H1 (cell line): ENCODE measurements around the gene LYRM4. TPM values are rescaled to one million over a fixed set of nuclear protein-coding genes. Genes with fewer than 3 reads are reported as not detected.

ENCODE experiments used
- CTCF ChIA-PET: fragments of 300-600 bp; sonication (Branson Sonifier 250); formaldehyde crosslinking; loops from one replicate; lab custom pipeline; 2021; ENCODE audit not compliant: partially characterized antibody; lab: Charles Lee
- POLR2A ChIA-PET: fragments of 300-600 bp; sonication (Branson Sonifier 250); formaldehyde crosslinking; loops from one replicate; lab custom pipeline; 2021; ENCODE audit warnings: inconsistent platforms; ENCODE audit not compliant: partially characterized antibody; lab: Charles Lee
- DNase-seq, 2 experiments: peaks; one replicate each; pipeline versions ENCODE4 v3.0.0 to v3.0.0-alpha.2; 2010 to 2022; ENCODE audit warnings: low spot score in 2 of 2, low read depth in 1 of 2, mixed read lengths in 1 of 2
- FAIRE-seq: peaks from 2 replicates; lab custom pipeline; 2011; peaks lifted over from hg19 to GRCh38; lab: Jason Lieb, UNC
- H2AFZ ChIP-seq: 2 replicates; pipeline ENCODE4 v1.8.1; 2012; ENCODE audit warnings: low read length, inconsistent platforms
- H2AK5ac ChIP-seq: 2 replicates; pipeline ENCODE4 v1.6.1; 2013; ENCODE audit warnings: low read depth, low read length
- H2BK120ac ChIP-seq: replicated peaks from 2 replicates; pipeline ENCODE3; 2013; ENCODE audit warnings: low read depth, low read length, inconsistent platforms
- H2BK12ac ChIP-seq: 2 replicates; pipeline ENCODE4 v1.6.1; 2013; ENCODE audit warnings: low read depth, low read length
- H2BK15ac ChIP-seq: 2 replicates; pipeline ENCODE4 v1.6.1; 2013; ENCODE audit warnings: low read length
- H2BK20ac ChIP-seq: 2 replicates; pipeline ENCODE4 v1.6.1; 2013; ENCODE audit warnings: low read length
- H2BK5ac ChIP-seq: 2 replicates; pipeline ENCODE4 v1.6.1; 2013; ENCODE audit warnings: low read depth, low read length
- H3K14ac ChIP-seq: 2 replicates; pipeline ENCODE4 v1.6.1; 2013; ENCODE audit warnings: inconsistent platforms; ENCODE audit not compliant: insufficient read length
- H3K18ac ChIP-seq: 2 replicates; pipeline ENCODE4 v1.6.1; 2013; ENCODE audit warnings: low read length; ENCODE audit errors: extremely low read depth
- H3K23ac ChIP-seq: 2 replicates; pipeline ENCODE4 v1.6.1; 2013; ENCODE audit warnings: inconsistent platforms; ENCODE audit not compliant: insufficient read length
- H3K23me2 ChIP-seq: 2 replicates; pipeline ENCODE4 v1.6.1; 2013; ENCODE audit warnings: low read depth, low read length
- H3K27ac ChIP-seq: 2 replicates; pipeline ENCODE4 v1.6.1; 2011; ENCODE audit warnings: low read depth, low read length, inconsistent platforms
- H3K27me3 ChIP-seq, 4 experiments: replicated peaks in 1 of 4; 1 replicate in 1 of 4; 2 replicates in 3 of 4; pipeline versions ENCODE4 v1.6.1 to v1.8.1; 2011 to 2013; ENCODE audit warnings: low read length in 3 of 4, mild to moderate bottlenecking in 3 of 4, inconsistent platforms in 2 of 4, mixed read lengths in 2 of 4, moderate library complexity in 1 of 4; ENCODE audit not compliant: control insufficient read depth in 3 of 4, insufficient read depth in 3 of 4; ENCODE audit errors: extremely low read depth in 1 of 4
- H3K36me3 ChIP-seq, 4 experiments: 2 replicates each; pipeline versions ENCODE4 v1.6.1 to v1.8.1; 2011 to 2013; ENCODE audit warnings: mild to moderate bottlenecking in 4 of 4, low read length in 3 of 4, moderate library complexity in 2 of 4, control low read depth in 1 of 4, inconsistent platforms in 1 of 4; ENCODE audit not compliant: insufficient read depth in 4 of 4, control insufficient read depth in 2 of 4
- H3K4ac ChIP-seq: replicated peaks from 2 replicates; pipeline ENCODE3; 2013; ENCODE audit warnings: low read length, low read depth, mixed read lengths, inconsistent platforms; ENCODE audit not compliant: insufficient read length
- H3K4me1 ChIP-seq, 4 experiments: replicated peaks in 1 of 4; 1 replicate in 1 of 4; 2 replicates in 3 of 4; pipeline versions ENCODE4 v1.6.1 to v1.8.1; 2011 to 2013; ENCODE audit warnings: low read length in 3 of 4, inconsistent platforms in 2 of 4, mixed read lengths in 1 of 4; ENCODE audit not compliant: insufficient read depth in 4 of 4, control insufficient read depth in 3 of 4
- H3K4me2 ChIP-seq, 2 experiments: 2 replicates each; pipeline versions ENCODE4 v1.6.1 to v1.8.1; 2011 to 2013; ENCODE audit warnings: low read depth in 2 of 2, low read length in 2 of 2, control low read depth in 1 of 2, inconsistent platforms in 1 of 2, mild to moderate bottlenecking in 1 of 2; ENCODE audit not compliant: insufficient read depth in 1 of 2
- H3K4me3 ChIP-seq, 4 experiments: fragments of 200-600, 300-600 bp in 1 of 4; sonication (generic), shearing (Covaris generic), sonication (Bioruptor Twin) in 1 of 4; 2 replicates each; pipeline versions ENCODE4 v1.5.1 to v1.8.1; 2011 to 2016; ENCODE audit warnings: low read length in 4 of 4, low read depth in 3 of 4, control low read depth in 2 of 4, inconsistent platforms in 2 of 4, mild to moderate bottlenecking in 2 of 4, mixed read lengths in 1 of 4, moderate library complexity in 1 of 4; ENCODE audit not compliant: insufficient read depth in 2 of 4; ENCODE audit errors: extremely low read depth in 1 of 4
- H3K56ac ChIP-seq: replicated peaks from 2 replicates; pipeline ENCODE3; 2013; ENCODE audit warnings: low read depth, mild to moderate bottlenecking, mixed read lengths, low read length, inconsistent platforms; ENCODE audit not compliant: insufficient read length
- H3K79me1 ChIP-seq: 2 replicates; pipeline ENCODE4 v1.6.1; 2013; ENCODE audit warnings: low read depth, low read length, control low read depth
- H3K79me2 ChIP-seq, 2 experiments: 2 replicates each; pipeline versions ENCODE4 v1.6.1 to v1.8.1; 2012 to 2013; ENCODE audit warnings: low read length in 2 of 2, mild to moderate bottlenecking in 2 of 2, inconsistent platforms in 1 of 2; ENCODE audit not compliant: insufficient read depth in 2 of 2, control insufficient read depth in 1 of 2
- H3K9ac ChIP-seq, 4 experiments: replicated peaks in 1 of 4; 1 replicate in 1 of 4; 2 replicates in 3 of 4; pipeline versions ENCODE4 v1.6.1 to v1.8.1; 2011 to 2013; ENCODE audit warnings: low read depth in 3 of 4, low read length in 3 of 4, control low read depth in 2 of 4, mild to moderate bottlenecking in 2 of 4, moderate library complexity in 2 of 4, inconsistent platforms in 1 of 4; ENCODE audit errors: extremely low read depth in 1 of 4
- H3K9me3 ChIP-seq, 2 experiments: 2 replicates each; pipeline versions ENCODE4 v1.6.1 to v1.8.1; 2012 to 2013; ENCODE audit warnings: mild to moderate bottlenecking in 2 of 2, moderate library complexity in 2 of 2, control low read depth in 1 of 2, inconsistent platforms in 1 of 2, low read depth in 1 of 2, low read length in 1 of 2, mixed read lengths in 1 of 2; ENCODE audit not compliant: insufficient read depth in 2 of 2
- H4K20me1 ChIP-seq, 2 experiments: replicated peaks in 1 of 2; 2 replicates each; pipeline versions ENCODE3 to v1.8.1; 2011 to 2013; ENCODE audit warnings: inconsistent platforms in 2 of 2, low read length in 2 of 2, mild to moderate bottlenecking in 1 of 2; ENCODE audit not compliant: insufficient read depth in 2 of 2, control insufficient read depth in 1 of 2
- H4K5ac ChIP-seq: 2 replicates; pipeline ENCODE4 v1.6.1; 2013; ENCODE audit warnings: low read length, low read depth, mixed read lengths, inconsistent platforms; ENCODE audit not compliant: insufficient read length
- H4K8ac ChIP-seq: 2 replicates; pipeline ENCODE4 v1.8.0; 2013; ENCODE audit warnings: mild to moderate bottlenecking, moderate library complexity, low read length, inconsistent platforms; ENCODE audit not compliant: insufficient read depth; ENCODE audit errors: extremely low read depth
- H4K91ac ChIP-seq: replicated peaks from 2 replicates; pipeline ENCODE3; 2013; ENCODE audit warnings: low read length, mixed read lengths, inconsistent platforms; ENCODE audit not compliant: insufficient read length
- ATF2 ChIP-seq: IDR thresholded peaks from 2 replicates; pipeline ENCODE4 v1.6.1; 2012; ENCODE audit warnings: low read length, inconsistent platforms
- CBX5 ChIP-seq: fragments of 300-800, 300-1000 bp; sonication (generic); IDR thresholded peaks from 2 replicates; pipeline ENCODE4 v1.7.1; 2016; ENCODE audit warnings: antibody characterized with exemption, low read length, low read depth
- CTBP2 ChIP-seq: IDR thresholded peaks from 2 replicates; pipeline ENCODE4 v1.7.0; 2011; ENCODE audit warnings: borderline replicate concordance, mild to moderate bottlenecking, moderate library complexity, mixed read lengths, low read length; ENCODE audit not compliant: insufficient read depth, insufficient read length
- GABPA ChIP-seq: IDR thresholded peaks from 2 replicates; pipeline ENCODE4 v1.6.1; 2011; ENCODE audit warnings: mild to moderate bottlenecking, low read length, moderate library complexity, borderline replicate concordance; ENCODE audit not compliant: insufficient read depth
- HDAC2 ChIP-seq, 2 experiments: fragments of 300-600 bp in 1 of 2; sonication (generic) in 1 of 2; IDR thresholded peaks; 2 replicates each; pipeline ENCODE4 v1.6.1; 2011 to 2012; ENCODE audit warnings: low read depth in 2 of 2, low read length in 2 of 2, mild to moderate bottlenecking in 2 of 2, moderate library complexity in 2 of 2, borderline replicate concordance in 1 of 2, inconsistent platforms in 1 of 2
- KDM5A ChIP-seq: fragments of 200-600 bp; IDR thresholded peaks from 2 replicates; pipeline ENCODE4 v1.7.1; 2012; ENCODE audit warnings: mild to moderate bottlenecking, low read length, inconsistent platforms, mixed read lengths
- SIN3A ChIP-seq, 2 experiments: IDR thresholded peaks in 1 of 2; conservative IDR thresholded peaks in 1 of 2; 2 replicates each; pipeline ENCODE4 v1.6.1; 2011 to 2012; ENCODE audit warnings: low read length in 2 of 2, improper control_type of control experiment in 1 of 2, low read depth in 1 of 2, mild to moderate bottlenecking in 1 of 2
- SUZ12 ChIP-seq: fragments of 200-600 bp; sonication (generic); IDR thresholded peaks from 2 replicates; pipeline ENCODE4 v1.6.1; 2012; ENCODE audit warnings: mild to moderate bottlenecking, inconsistent platforms, low read length, moderate library complexity, mixed read lengths
- TEAD4 ChIP-seq: IDR thresholded peaks from 2 replicates; pipeline ENCODE4 v1.6.1; 2012; ENCODE audit warnings: low read depth, low read length, inconsistent platforms, mixed read lengths
- WGBS, 2 experiments: shearing (Covaris generic) in 1 of 2; methylation state at CpG; one replicate each; pipeline versions ENCODE4 v1.1.6 to v1.1.7; 2013 to 2015; ENCODE audit warnings: low lambda C conversion rate in 2 of 2, mixed read lengths in 2 of 2, inconsistent platforms in 1 of 2, low coverage in 1 of 2, missing lambda C conversion rate in 1 of 2; ENCODE audit not compliant: insufficient replicate concordance in 2 of 2, insufficient coverage in 1 of 2, insufficient read length in 1 of 2; ENCODE audit errors: extremely low coverage in 1 of 2, missing lambda C conversion rate in 1 of 2; 5-methylcytosine and 5-hydroxymethylcytosine counted together
- polyA plus RNA-seq, 7 experiments: library from polyadenylated mRNA; depleted of rRNA in 3 of 7; stranded (reverse) in 5 of 7; unstranded in 2 of 7; fragments of >200 nt in 5 of 7; fragments of 200-250 nt in 2 of 7; gene quantifications; 1 replicate in 5 of 7; 2 replicates in 1 of 7; 4 replicates in 1 of 7; pipeline versions ENCODE4 v1.2.1 to v1.2.3, GENCODE V29; 2011 to 2013; ENCODE audit warnings: missing spikeins in 2 of 7, mixed read lengths in 2 of 7
- total RNA-seq: library from RNA; stranded (reverse); fragmentation: NEBNext Ultra II Directional; extraction: Animal tissue kit (Norgen Biotek cat#: 25700); gene quantifications from 2 replicates; pipeline ENCODE4 v1.2.1, GENCODE V29; 2021
- TF ChIP-seq, protein P1 (sequence below): IDR thresholded peaks from 2 replicates; pipeline ENCODE4 v1.6.1; 2011; ENCODE audit warnings: low read depth, mild to moderate bottlenecking, low read length; ENCODE audit not compliant: insufficient read depth

Gene LYRM4
- total and polyA plus RNA-seq, 2 of the 8 experiments (the other 6 are each of a cell fraction or from before 2014, with no cell fraction given): 56.6 to 62.8 TPM

DNA sequence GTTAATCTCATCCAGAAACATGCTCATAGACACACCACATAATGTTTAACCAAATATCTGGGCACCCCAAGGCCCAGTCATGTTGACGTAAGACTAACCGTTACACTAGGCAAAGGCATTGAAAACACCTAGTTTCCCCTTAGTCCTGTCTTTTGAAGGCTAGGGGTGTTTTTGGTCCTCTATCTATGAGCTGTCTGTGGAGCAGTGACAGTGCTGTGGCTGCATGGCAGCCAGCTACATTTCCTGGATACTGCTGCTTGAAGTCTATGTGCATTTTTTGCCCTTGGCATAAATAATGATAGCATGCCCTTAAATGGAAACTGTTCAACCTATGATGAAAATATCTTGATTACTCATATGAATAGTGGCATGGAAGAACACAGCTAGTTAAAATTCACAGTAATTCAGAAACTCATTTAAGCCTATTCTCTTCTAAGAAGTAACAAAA lies 19.2 kb upstream of the LYRM4 start:
- H3K4me1 ChIP-seq: peaks cover 0 to 12% (median 3%) of the 10 kb centered on the region in 4 experiments; a peak in 3 of 7 replicates
- no peak overlapping the region for H2BK12ac ChIP-seq
- no peak overlapping the region for H2AK5ac ChIP-seq
- no peaks in the 10 kb centered on the region for H4K20me1 ChIP-seq
- no peak overlapping the region for H2AFZ ChIP-seq
- ChIA-PET POLR2A (interaction anchor here (0.8 to 3.4 kb wide), 3 partner anchors 9 to 44 kb away, joined by 3 to 13 read pairs (median 5); partner anchors contain the start of genes FARS2 and LYRM4), CTCF (interaction anchor here (0.6 to 1.6 kb wide), 3 partner anchors 18 to 116 kb away, joined by 3 to 5 read pairs (median 3); no protein-coding TSS in a partner anchor)
- no peak for DNase-seq
- no peak overlapping the region for H3K4me2 ChIP-seq
- H3K23ac ChIP-seq: no peak overlapping the region
- WGBS, 2 experiments: 93% methylated on average over 2 of the region's 2 CpGs; no CpG with 5 or more reads in 1 of the 2 experiments
- H3K9ac ChIP-seq: no peak overlapping the region
- H2BK20ac ChIP-seq: no peak overlapping the region
- H4K5ac ChIP-seq: no peak overlapping the region
- no peak overlapping the region for H4K8ac ChIP-seq
- no peak overlapping the region for H3K4me3 ChIP-seq
- H3K36me3 ChIP-seq: no peaks in the 10 kb centered on the region
- H3K79me1 ChIP-seq: peaks cover 5% of the 10 kb centered on the region; the same call in 1 of the 2 replicates
- H3K14ac ChIP-seq: no peak overlapping the region
- no peaks in the 10 kb centered on the region for H3K9me3 ChIP-seq
- no peak overlapping the region for H2BK15ac ChIP-seq
- no peak overlapping the region for H3K27ac ChIP-seq
- H3K18ac ChIP-seq: no peak overlapping the region
- H2BK5ac ChIP-seq: no peak overlapping the region
- peaks cover 0 to 4% of the 10 kb centered on the region in 2 experiments; a peak in 1 of 4 replicates for H3K79me2 ChIP-seq
- no peak overlapping the region for H3K56ac ChIP-seq
- no peak for FAIRE-seq
- H4K91ac ChIP-seq: no peak overlapping the region
- H2BK120ac ChIP-seq: no peak overlapping the region
- no peaks in the 10 kb centered on the region for H3K23me2 ChIP-seq
- no peaks in the 10 kb centered on the region for H3K27me3 ChIP-seq
- H3K4ac ChIP-seq: no peak overlapping the region
- TF ChIP-seq KDM5A: no peak
- no peak for TF ChIP-seq SUZ12
- TF ChIP-seq GABPA: no peak
- TF ChIP-seq CTBP2: no peak
- TF ChIP-seq SIN3A (conservative IDR thresholded peaks at IDR 0.05 in 1 of 2, IDR thresholded peaks at IDR 0.05 in 1 of 2; ENCODE audit: low read depth in 1 of 2, low read length in 2 of 2): no peak
- TF ChIP-seq ATF2: no peak
- TF ChIP-seq HDAC2 (IDR thresholded peaks at IDR 0.05; ENCODE audit: borderline replicate concordance in 1 of 2, low read depth in 2 of 2, low read length in 2 of 2): no peak
- TF ChIP-seq, protein P1, sequence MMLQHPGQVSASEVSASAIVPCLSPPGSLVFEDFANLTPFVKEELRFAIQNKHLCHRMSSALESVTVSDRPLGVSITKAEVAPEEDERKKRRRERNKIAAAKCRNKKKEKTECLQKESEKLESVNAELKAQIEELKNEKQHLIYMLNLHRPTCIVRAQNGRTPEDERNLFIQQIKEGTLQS: no peak
- TF ChIP-seq CBX5: no peak
- TF ChIP-seq TEAD4: no peak
